BE2C (cell line): ENCODE data around the gene LCOR.

Experiments used
- DNase-seq: peaks from one replicate; pipeline ENCODE4 v3.0.0-alpha.2; 2020
- H3K27me3 ChIP-seq: fragments of 250-450 bp; sonication (Bioruptor Pico); 2 replicates; pipeline ENCODE4 v1.5.1; 2020; ENCODE audit warnings: mild to moderate bottlenecking
- H3K36me3 ChIP-seq: fragments of 250-450 bp; sonication (Bioruptor Pico); 2 replicates; pipeline ENCODE4 v1.5.1; 2020; ENCODE audit warnings: mild to moderate bottlenecking
- H3K4me1 ChIP-seq: fragments of 250-450 bp; sonication (Bioruptor Pico); 2 replicates; pipeline ENCODE4 v1.5.1; 2020
- H3K4me3 ChIP-seq: 2 replicates; pipeline ENCODE4 v1.5.1; 2011; ENCODE audit warnings: low read depth, low read length
- H3K9me3 ChIP-seq: fragments of 250-450 bp; sonication (Bioruptor Pico); 2 replicates; pipeline ENCODE4 v1.5.1; 2020
- TF ChIP-seq, protein P1 (sequence below): IDR thresholded peaks from 2 replicates; pipeline ENCODE4 v1.5.1; 2012; ENCODE audit warnings: mild to moderate bottlenecking, low read depth, low read length

Gene LCOR

DNA sequence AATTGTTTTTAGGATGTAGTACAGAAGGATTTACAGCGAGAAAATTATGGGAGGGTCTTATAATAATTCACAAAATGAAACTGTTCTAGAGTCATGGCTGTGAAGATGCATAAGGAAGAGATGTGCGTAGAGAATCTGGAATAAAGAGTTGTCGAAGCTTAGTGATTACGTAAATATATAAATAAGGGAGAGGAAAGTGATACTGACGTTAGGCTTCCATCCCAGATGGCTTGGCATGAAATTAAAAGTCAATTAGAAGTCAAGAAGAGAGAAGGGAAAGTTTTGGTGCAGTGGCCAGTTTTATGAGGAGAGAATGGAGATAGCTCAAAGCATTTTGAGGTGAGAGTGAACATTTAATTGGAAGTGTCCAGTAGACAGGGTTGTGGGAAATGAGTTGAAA is 85.5 kb downstream of the LCOR start:
- Histone ChIP-seq H3K27me3 (no peaks in the 10 kb centered on the region), H3K4me3 (no peak overlapping the region), H3K4me1 (no peaks in the 10 kb centered on the region), H3K36me3 (no peaks in the 10 kb centered on the region), H3K9me3 (no peaks in the 10 kb centered on the region)
- TF ChIP-seq, protein P1, sequence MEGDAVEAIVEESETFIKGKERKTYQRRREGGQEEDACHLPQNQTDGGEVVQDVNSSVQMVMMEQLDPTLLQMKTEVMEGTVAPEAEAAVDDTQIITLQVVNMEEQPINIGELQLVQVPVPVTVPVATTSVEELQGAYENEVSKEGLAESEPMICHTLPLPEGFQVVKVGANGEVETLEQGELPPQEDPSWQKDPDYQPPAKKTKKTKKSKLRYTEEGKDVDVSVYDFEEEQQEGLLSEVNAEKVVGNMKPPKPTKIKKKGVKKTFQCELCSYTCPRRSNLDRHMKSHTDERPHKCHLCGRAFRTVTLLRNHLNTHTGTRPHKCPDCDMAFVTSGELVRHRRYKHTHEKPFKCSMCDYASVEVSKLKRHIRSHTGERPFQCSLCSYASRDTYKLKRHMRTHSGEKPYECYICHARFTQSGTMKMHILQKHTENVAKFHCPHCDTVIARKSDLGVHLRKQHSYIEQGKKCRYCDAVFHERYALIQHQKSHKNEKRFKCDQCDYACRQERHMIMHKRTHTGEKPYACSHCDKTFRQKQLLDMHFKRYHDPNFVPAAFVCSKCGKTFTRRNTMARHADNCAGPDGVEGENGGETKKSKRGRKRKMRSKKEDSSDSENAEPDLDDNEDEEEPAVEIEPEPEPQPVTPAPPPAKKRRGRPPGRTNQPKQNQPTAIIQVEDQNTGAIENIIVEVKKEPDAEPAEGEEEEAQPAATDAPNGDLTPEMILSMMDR = no peak
- DNase-seq = no peak

DNA sequence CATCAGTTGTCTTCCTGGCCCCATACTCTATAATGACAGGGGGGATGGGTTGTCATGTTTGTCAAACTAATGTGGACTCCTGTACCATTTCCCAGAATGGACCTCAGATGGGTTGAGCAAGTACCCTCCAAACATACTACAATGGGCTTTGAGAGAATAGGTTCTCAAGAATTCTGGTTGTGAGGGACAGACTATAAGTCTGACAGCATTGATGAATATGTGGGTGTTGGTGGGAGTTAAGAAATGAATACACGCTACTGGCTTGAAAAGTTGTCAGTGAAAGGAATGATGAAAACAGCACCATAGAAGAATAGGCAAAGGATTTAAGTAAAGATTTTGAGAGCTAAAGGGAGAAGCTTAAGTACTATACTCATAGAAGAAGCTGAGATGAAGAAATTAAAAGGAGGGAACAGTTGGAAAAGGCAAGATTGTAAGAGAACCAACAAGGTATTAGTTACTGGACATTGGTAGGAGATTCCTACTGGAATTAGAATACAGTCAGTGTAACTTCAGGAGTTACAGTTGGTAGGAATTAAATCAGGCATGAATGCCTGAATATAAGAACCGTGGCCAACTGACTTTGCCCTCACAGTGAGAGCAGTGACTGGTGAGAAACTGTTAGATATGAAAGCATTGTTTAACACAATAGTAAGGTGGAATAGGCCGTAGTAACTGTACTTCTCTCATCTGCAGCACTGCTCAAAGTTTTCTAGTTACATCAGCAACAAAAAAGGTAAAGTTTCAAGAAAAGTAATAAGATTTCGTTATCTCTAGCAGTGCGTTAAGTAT is 86.3 kb downstream of the LCOR start:
- TF ChIP-seq, protein P1 = no peak
- no peaks in the 10 kb centered on the region for H3K27me3 ChIP-seq
- H3K9me3 ChIP-seq = no peaks in the 10 kb centered on the region

DNA sequence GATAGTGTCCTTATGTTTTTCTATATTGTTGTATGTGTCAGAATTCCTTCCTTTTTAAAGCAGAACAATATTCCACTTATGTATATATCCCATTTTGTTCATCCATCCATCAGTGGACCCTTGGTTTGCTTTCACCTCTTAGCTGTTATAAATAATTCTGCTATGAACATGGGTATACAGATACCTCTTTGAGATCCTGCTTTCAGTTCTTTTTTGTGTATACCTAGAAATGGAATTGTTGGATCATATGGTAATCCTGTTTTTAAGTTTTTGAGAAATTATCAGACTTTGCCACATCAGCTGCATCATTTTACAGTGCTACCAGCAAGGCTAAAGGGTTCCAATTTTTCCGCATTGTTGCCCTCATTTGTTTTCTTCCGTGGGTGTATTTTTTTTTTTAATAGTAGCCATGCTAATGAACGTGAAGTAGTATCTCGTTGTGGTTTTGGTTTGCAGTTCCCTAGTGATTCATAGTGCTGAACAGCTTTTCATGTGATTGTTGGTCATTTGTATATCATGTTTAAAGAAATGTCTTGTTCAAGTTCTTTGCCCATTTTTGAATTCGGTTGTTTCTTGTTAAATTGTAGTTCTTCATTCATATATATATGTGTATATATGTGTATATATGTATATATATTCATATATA is 87.8 kb downstream of the LCOR start:
- Histone ChIP-seq H3K27me3 (no peaks in the 10 kb centered on the region), H3K4me1 (no peaks in the 10 kb centered on the region), H3K9me3 (no peaks in the 10 kb centered on the region), H3K36me3 (no peaks in the 10 kb centered on the region), H3K4me3 (no peak overlapping the region)
- DNase-seq = no peak
- TF ChIP-seq, protein P1 = no peak

More for the DNA sequence above, 86.3 kb downstream of the LCOR start:
- no peak overlapping the region for H3K4me3 ChIP-seq
- no peak for DNase-seq
- no peaks in the 10 kb centered on the region for H3K36me3 ChIP-seq
- no peaks in the 10 kb centered on the region for H3K4me1 ChIP-seq

DNA sequence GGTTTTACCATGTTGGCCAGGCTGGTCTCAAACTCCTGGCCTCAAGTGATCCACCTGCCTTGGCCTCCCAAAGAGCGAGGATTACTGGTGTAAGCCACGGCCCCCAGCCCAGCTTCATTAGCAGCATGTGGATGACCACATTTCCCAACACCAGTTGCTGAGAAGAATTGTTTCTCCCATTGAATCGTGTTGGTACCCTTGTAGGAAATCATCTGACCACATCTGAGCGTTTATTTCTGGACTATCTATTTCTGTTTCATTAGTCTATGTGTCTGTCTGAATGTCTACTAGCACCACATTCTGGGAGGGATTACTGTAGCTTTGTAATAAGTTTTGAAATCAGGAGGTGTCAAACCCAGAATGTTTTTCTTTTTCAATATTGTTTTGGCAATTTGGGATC is 89.6 kb downstream of the LCOR start:
- no peak for DNase-seq
- TF ChIP-seq, protein P1 = no peak
- Histone ChIP-seq H3K27me3 (no peaks in the 10 kb centered on the region), H3K9me3 (no peaks in the 10 kb centered on the region), H3K36me3 (no peaks in the 10 kb centered on the region), H3K4me3 (no peak overlapping the region), H3K4me1 (no peaks in the 10 kb centered on the region)

DNA sequence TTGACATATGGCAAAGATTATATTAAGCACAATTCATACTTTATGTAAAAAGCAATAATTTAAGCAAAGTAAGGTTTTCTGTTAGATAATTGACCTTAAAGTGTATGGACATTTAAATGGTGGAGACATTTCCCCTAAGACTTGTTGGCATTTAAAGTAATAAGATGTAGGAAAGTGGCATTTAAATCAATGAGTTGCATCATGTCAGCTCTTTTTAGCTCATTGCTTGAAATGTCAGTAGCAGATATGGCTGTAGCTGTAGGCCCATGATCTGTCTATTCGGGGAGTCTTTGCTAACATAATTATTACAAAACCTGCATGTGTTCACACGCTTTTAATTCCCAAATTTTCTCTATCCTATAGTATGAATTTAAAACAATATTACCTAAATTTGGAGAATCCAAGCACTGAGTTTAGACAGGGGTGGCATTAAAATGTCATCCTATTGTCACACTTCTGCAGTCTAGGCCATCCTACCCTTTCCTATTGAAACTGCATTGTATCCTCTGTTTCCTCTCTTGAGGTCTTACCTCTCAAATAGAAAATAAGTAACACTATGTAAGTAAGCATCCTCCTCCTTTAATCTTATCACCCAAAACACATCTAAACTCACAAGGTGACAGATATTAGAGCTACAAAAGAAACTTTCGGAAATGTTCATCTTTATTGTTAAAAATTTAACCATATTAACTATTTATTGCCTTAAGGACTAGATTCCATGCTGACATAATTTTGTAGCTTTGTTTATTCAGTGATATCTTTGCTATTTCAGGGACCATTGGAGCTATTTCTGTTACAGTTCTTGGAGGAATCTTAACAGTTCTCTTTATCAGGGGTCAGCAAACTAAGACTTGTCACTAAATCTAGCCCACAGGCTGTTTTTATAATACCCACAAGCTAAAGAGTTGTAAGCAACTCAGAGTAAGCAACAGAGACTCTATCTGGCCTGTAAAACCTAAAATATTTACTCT is 91.2 kb downstream of the LCOR start:
- Histone ChIP-seq H3K27me3 (no peaks in the 10 kb centered on the region), H3K9me3 (no peaks in the 10 kb centered on the region), H3K36me3 (no peaks in the 10 kb centered on the region; the same call in 1 of the 2 replicates), H3K4me1 (no peaks in the 10 kb centered on the region), H3K4me3 (no peak overlapping the region)
- TF ChIP-seq, protein P1 = no peak
- no peak for DNase-seq
